ENCODE measurements around the gene VAMP1.
"Not testable (repeated sequence)": the region's sequence is repeated elsewhere in the genome, so short reads cannot be mapped to it uniquely, and the experiment has no call there.

The VAMP1 gene

GRCh38 chr12:6434205-6435140 lies 36.0 kb downstream of the VAMP1 start:
- Histone ChIP-seq H3K9ac (ENCODE audit: low read length) (no peak overlapping the region), H3K9me3 (ENCODE audit: control insufficient read depth, insufficient read depth, low read depth, low read length) (no peaks in the 10 kb centered on the region), H3K27me3 (ENCODE audit: control insufficient read depth, insufficient read depth, low read length) (no peaks in the 10 kb centered on the region), H3K27ac (ENCODE audit: low read depth, low read length) (no peak overlapping the region), H3K4me1 (ENCODE audit: control insufficient read depth, insufficient read depth, low read length) (peaks cover 16% of the 10 kb centered on the region), H3K4me3 (ENCODE audit: low read depth, low read length) (no peak overlapping the region), H3K36me3 (ENCODE audit: control insufficient read depth, insufficient read depth, low read length) (no peaks in the 10 kb centered on the region)

GRCh38 chr12:6432991-6433390 lies 37.5 kb downstream of the VAMP1 start:
- Histone ChIP-seq H3K4me3 (ENCODE audit: low read depth, low read length) (no peak overlapping the region), H3K4me1 (ENCODE audit: control insufficient read depth, insufficient read depth, low read length) (peaks cover 16% of the 10 kb centered on the region), H3K27ac (ENCODE audit: low read depth, low read length) (no peak overlapping the region), H3K9ac (ENCODE audit: low read length) (no peak overlapping the region), H3K27me3 (ENCODE audit: control insufficient read depth, insufficient read depth, low read length) (no peaks in the 10 kb centered on the region), H3K9me3 (ENCODE audit: control insufficient read depth, insufficient read depth, low read depth, low read length) (no peaks in the 10 kb centered on the region), H3K36me3 (ENCODE audit: control insufficient read depth, insufficient read depth, low read length) (no peaks in the 10 kb centered on the region)

- Histone ChIP-seq H3K9me3 (ENCODE audit: control insufficient read depth, insufficient read depth, low read depth, low read length) (no peaks in the 10 kb centered on the region), H3K36me3 (ENCODE audit: control insufficient read depth, insufficient read depth, low read length) (no peaks in the 10 kb centered on the region), H3K4me3 (ENCODE audit: low read depth, low read length) (no peak overlapping the region), H3K9ac (ENCODE audit: low read length) (no peak overlapping the region), H3K27me3 (ENCODE audit: control insufficient read depth, insufficient read depth, low read length) (no peaks in the 10 kb centered on the region), H3K27ac (ENCODE audit: low read depth, low read length) (no peak overlapping the region), H3K4me1 (ENCODE audit: control insufficient read depth, insufficient read depth, low read length) (peaks cover 16% of the 10 kb centered on the region)
Observed at GRCh38 chr12:6430124-6430989, 40.1 kb downstream of the VAMP1 start.

- Histone ChIP-seq H3K4me3 (ENCODE audit: low read depth, low read length) (no peak overlapping the region), H3K9ac (ENCODE audit: low read length) (no peak overlapping the region), H3K9me3 (ENCODE audit: control insufficient read depth, insufficient read depth, low read depth, low read length) (no peaks in the 10 kb centered on the region), H3K4me1 (ENCODE audit: control insufficient read depth, insufficient read depth, low read length) (peaks cover 9% of the 10 kb centered on the region), H3K27ac (ENCODE audit: low read depth, low read length) (no peak overlapping the region), H3K27me3 (ENCODE audit: control insufficient read depth, insufficient read depth, low read length) (no peaks in the 10 kb centered on the region), H3K36me3 (ENCODE audit: control insufficient read depth, insufficient read depth, low read length) (no peaks in the 10 kb centered on the region)
Observed at GRCh38 chr12:6428326-6428725, 42.2 kb downstream of the VAMP1 start.

GRCh38 chr12:6427796-6428195 lies 42.7 kb downstream of the VAMP1 start:
- not testable (repeated sequence) for H3K9me3 ChIP-seq (ENCODE audit: control insufficient read depth, insufficient read depth, low read depth, low read length); H3K4me1 ChIP-seq (ENCODE audit: control insufficient read depth, insufficient read depth, low read length); H3K36me3 ChIP-seq (ENCODE audit: control insufficient read depth, insufficient read depth, low read length); H3K27ac ChIP-seq (ENCODE audit: low read depth, low read length); H3K4me3 ChIP-seq (ENCODE audit: low read depth, low read length); H3K9ac ChIP-seq (ENCODE audit: low read length); H3K27me3 ChIP-seq (ENCODE audit: control insufficient read depth, insufficient read depth, low read length)

- H3K27me3 ChIP-seq (ENCODE audit: control insufficient read depth, insufficient read depth, low read length) = no peaks in the 10 kb centered on the region
- H3K27ac ChIP-seq (ENCODE audit: low read depth, low read length) = no peak overlapping the region
- H3K4me3 ChIP-seq (ENCODE audit: low read depth, low read length) = no peak overlapping the region
- H3K9ac ChIP-seq (ENCODE audit: low read length) = no peak overlapping the region
- no peaks in the 10 kb centered on the region for H3K9me3 ChIP-seq (ENCODE audit: control insufficient read depth, insufficient read depth, low read depth, low read length)
- peaks cover 8% of the 10 kb centered on the region; the same call in 1 of the 2 replicates for H3K4me1 ChIP-seq (ENCODE audit: control insufficient read depth, insufficient read depth, low read length)
- no peaks in the 10 kb centered on the region for H3K36me3 ChIP-seq (ENCODE audit: control insufficient read depth, insufficient read depth, low read length)
Observed at GRCh38 chr12:6426882-6427671, 43.4 kb downstream of the VAMP1 start.

- H3K9ac ChIP-seq (ENCODE audit: low read length) = no peak overlapping the region
- H3K4me3 ChIP-seq (ENCODE audit: low read depth, low read length) = no peak overlapping the region
- H3K27ac ChIP-seq (ENCODE audit: low read depth, low read length) = no peak overlapping the region
- H3K9me3 ChIP-seq (ENCODE audit: control insufficient read depth, insufficient read depth, low read depth, low read length) = no peaks in the 10 kb centered on the region
- peaks cover 8% of the 10 kb centered on the region; the same call in 1 of the 2 replicates for H3K4me1 ChIP-seq (ENCODE audit: control insufficient read depth, insufficient read depth, low read length)
- no peaks in the 10 kb centered on the region for H3K36me3 ChIP-seq (ENCODE audit: control insufficient read depth, insufficient read depth, low read length)
- no peaks in the 10 kb centered on the region for H3K27me3 ChIP-seq (ENCODE audit: control insufficient read depth, insufficient read depth, low read length)
Observed at GRCh38 chr12:6425590-6426531, 44.6 kb downstream of the VAMP1 start.

- Histone ChIP-seq H3K36me3 (ENCODE audit: control insufficient read depth, insufficient read depth, low read length) (no peaks in the 10 kb centered on the region), H3K9ac (ENCODE audit: low read length) (no peak overlapping the region), H3K27ac (ENCODE audit: low read depth, low read length) (no peak overlapping the region), H3K4me3 (ENCODE audit: low read depth, low read length) (no peak overlapping the region), H3K9me3 (ENCODE audit: control insufficient read depth, insufficient read depth, low read depth, low read length) (no peaks in the 10 kb centered on the region), H3K4me1 (ENCODE audit: control insufficient read depth, insufficient read depth, low read length) (peaks cover 8% of the 10 kb centered on the region; the same call in 1 of the 2 replicates), H3K27me3 (ENCODE audit: control insufficient read depth, insufficient read depth, low read length) (no peaks in the 10 kb centered on the region)
Observed at GRCh38 chr12:6424866-6425265, 45.6 kb downstream of the VAMP1 start.

- H3K9ac ChIP-seq (ENCODE audit: low read length) = no peak overlapping the region
- H3K27ac ChIP-seq (ENCODE audit: low read depth, low read length) = no peak overlapping the region
- no peak overlapping the region for H3K4me3 ChIP-seq (ENCODE audit: low read depth, low read length)
- no peaks in the 10 kb centered on the region for H3K9me3 ChIP-seq (ENCODE audit: control insufficient read depth, insufficient read depth, low read depth, low read length)
- peaks cover 8% of the 10 kb centered on the region; the same call in 1 of the 2 replicates for H3K4me1 ChIP-seq (ENCODE audit: control insufficient read depth, insufficient read depth, low read length)
- no peaks in the 10 kb centered on the region for H3K27me3 ChIP-seq (ENCODE audit: control insufficient read depth, insufficient read depth, low read length)
- no peaks in the 10 kb centered on the region for H3K36me3 ChIP-seq (ENCODE audit: control insufficient read depth, insufficient read depth, low read length)
Observed at GRCh38 chr12:6424008-6424347, 46.5 kb downstream of the VAMP1 start.

Measured in HUES6 (cell line).